ENCODE measurements around the gene CLIP4.
"Not testable (repeated sequence)": the region's sequence is repeated elsewhere in the genome, so short reads cannot be mapped to it uniquely, and the experiment has no call there.

CLIP4 gene

GRCh38 chr2:29080886-29081743, 34.1 kb upstream of the CLIP4 start:
- H3K4me1 Mint-ChIP-seq: no peaks in the 10 kb centered on the region
- H3K4me3 Mint-ChIP-seq: no peak overlapping the region
- no peaks in the 10 kb centered on the region for H3K36me3 Mint-ChIP-seq (ENCODE audit: low read depth)
- ATAC-seq (no peak), DNase-seq (no peak)
- H3K27me3 Mint-ChIP-seq: no peaks in the 10 kb centered on the region
- H3K9me3 Mint-ChIP-seq: peaks cover 6% of the 10 kb centered on the region
- no peak overlapping the region for H3K27ac Mint-ChIP-seq

- peaks cover 6% of the 10 kb centered on the region for H3K9me3 Mint-ChIP-seq
- no peaks in the 10 kb centered on the region for H3K36me3 Mint-ChIP-seq (ENCODE audit: low read depth)
- DNase-seq (no peak), ATAC-seq (no peak)
- H3K4me1 Mint-ChIP-seq: no peaks in the 10 kb centered on the region
- no peak overlapping the region for H3K4me3 Mint-ChIP-seq
- no peak overlapping the region for H3K27ac Mint-ChIP-seq
- H3K27me3 Mint-ChIP-seq: no peaks in the 10 kb centered on the region
These were observed 32.3 kb upstream of the CLIP4 start for GRCh38 chr2:29082804-29083495.

GRCh38 chr2:29084554-29084953, 30.7 kb upstream of the CLIP4 start:
- H3K27ac Mint-ChIP-seq: no peak overlapping the region
- H3K4me3 Mint-ChIP-seq: no peak overlapping the region

GRCh38 chr2:29090311-29090710, 24.9 kb upstream of the CLIP4 start:
- not testable (repeated sequence) for H3K27ac Mint-ChIP-seq; H3K4me1 Mint-ChIP-seq; H3K9me3 Mint-ChIP-seq; H3K4me3 Mint-ChIP-seq; H3K36me3 Mint-ChIP-seq (ENCODE audit: low read depth); H3K27me3 Mint-ChIP-seq; ATAC-seq; DNase-seq

More at GRCh38 chr2:29084554-29084953, 30.7 kb upstream of the CLIP4 start:
- DNase-seq (no peak), ATAC-seq (no peak)
- H3K36me3 Mint-ChIP-seq (ENCODE audit: low read depth): no peaks in the 10 kb centered on the region
- H3K4me1 Mint-ChIP-seq: no peaks in the 10 kb centered on the region
- H3K9me3 Mint-ChIP-seq: no peaks in the 10 kb centered on the region
- H3K27me3 Mint-ChIP-seq: no peaks in the 10 kb centered on the region

GRCh38 chr2:29096969-29097368, 18.2 kb upstream of the CLIP4 start:
- no peak for DNase-seq
- Mint-ChIP-seq H3K9me3 (no peaks in the 10 kb centered on the region), H3K36me3 (ENCODE audit: low read depth) (no peaks in the 10 kb centered on the region), H3K4me1 (no peaks in the 10 kb centered on the region), H3K27ac (no peak overlapping the region), H3K27me3 (no peaks in the 10 kb centered on the region), H3K4me3 (no peak overlapping the region)
- no peak for ATAC-seq

GRCh38 chr2:29097569-29097968, 17.6 kb upstream of the CLIP4 start:
- Mint-ChIP-seq H3K36me3 (ENCODE audit: low read depth) (no peaks in the 10 kb centered on the region), H3K9me3 (no peaks in the 10 kb centered on the region), H3K4me3 (no peak overlapping the region), H3K27me3 (no peaks in the 10 kb centered on the region), H3K27ac (no peak overlapping the region), H3K4me1 (no peaks in the 10 kb centered on the region)
- no peak for ATAC-seq
- DNase-seq: no peak

- DNase-seq: no peak
- ATAC-seq: no peak
- Mint-ChIP-seq H3K4me3 (no peak overlapping the region), H3K36me3 (ENCODE audit: low read depth) (no peaks in the 10 kb centered on the region), H3K27me3 (no peaks in the 10 kb centered on the region), H3K4me1 (no peaks in the 10 kb centered on the region), H3K27ac (no peak overlapping the region), H3K9me3 (no peaks in the 10 kb centered on the region)
These were observed 14.7 kb upstream of the CLIP4 start for GRCh38 chr2:29100564-29100963.

GRCh38 chr2:29104688-29105087, 10.5 kb upstream of the CLIP4 start:
- no peak for DNase-seq
- Mint-ChIP-seq H3K4me3 (no peak overlapping the region), H3K27ac (no peak overlapping the region), H3K27me3 (peaks cover 2% of the 10 kb centered on the region), H3K4me1 (peaks cover 5% of the 10 kb centered on the region), H3K36me3 (ENCODE audit: low read depth) (no peaks in the 10 kb centered on the region), H3K9me3 (no peaks in the 10 kb centered on the region)
- ATAC-seq: no peak

- peaks cover 5% of the 10 kb centered on the region for H3K4me1 Mint-ChIP-seq
- H3K36me3 Mint-ChIP-seq (ENCODE audit: low read depth): no peaks in the 10 kb centered on the region
- ATAC-seq: no peak
- peaks cover 2% of the 10 kb centered on the region for H3K27me3 Mint-ChIP-seq
- DNase-seq: no peak
- no peak overlapping the region for H3K4me3 Mint-ChIP-seq
- no peaks in the 10 kb centered on the region for H3K9me3 Mint-ChIP-seq
- no peak overlapping the region for H3K27ac Mint-ChIP-seq
These were observed 9.8 kb upstream of the CLIP4 start for GRCh38 chr2:29105375-29105774.

- Mint-ChIP-seq H3K27me3 (peaks cover 2% of the 10 kb centered on the region), H3K4me3 (no peak overlapping the region), H3K27ac (no peak overlapping the region), H3K9me3 (no peaks in the 10 kb centered on the region), H3K36me3 (ENCODE audit: low read depth) (no peaks in the 10 kb centered on the region), H3K4me1 (peaks cover 12% of the 10 kb centered on the region)
- ATAC-seq: no peak
- no peak for DNase-seq
These were observed 9.0 kb upstream of the CLIP4 start for GRCh38 chr2:29106256-29106655.

- ATAC-seq (no peak), DNase-seq (no peak)
- no peaks in the 10 kb centered on the region for H3K9me3 Mint-ChIP-seq
- no peak overlapping the region for H3K27ac Mint-ChIP-seq
- H3K27me3 Mint-ChIP-seq: peaks cover 2% of the 10 kb centered on the region
- no peak overlapping the region for H3K4me3 Mint-ChIP-seq
- H3K36me3 Mint-ChIP-seq (ENCODE audit: low read depth): no peaks in the 10 kb centered on the region
- H3K4me1 Mint-ChIP-seq: peaks cover 12% of the 10 kb centered on the region
These were observed 8.2 kb upstream of the CLIP4 start for GRCh38 chr2:29106980-29107388.

GRCh38 chr2:29107547-29107946, 7.7 kb upstream of the CLIP4 start:
- not testable (repeated sequence) for H3K27me3 Mint-ChIP-seq, H3K9me3 Mint-ChIP-seq

GRCh38 chr2:29108225-29108624, 7.0 kb upstream of the CLIP4 start:
- Mint-ChIP-seq H3K27ac (no peak overlapping the region), H3K36me3 (ENCODE audit: low read depth) (no peaks in the 10 kb centered on the region), H3K4me1 (peaks cover 12% of the 10 kb centered on the region), H3K4me3 (no peak overlapping the region), H3K27me3 (peaks cover 2% of the 10 kb centered on the region), H3K9me3 (no peaks in the 10 kb centered on the region)
- ATAC-seq: no peak
- DNase-seq: no peak

More at GRCh38 chr2:29107547-29107946, 7.7 kb upstream of the CLIP4 start:
- H3K27ac Mint-ChIP-seq; H3K36me3 Mint-ChIP-seq (ENCODE audit: low read depth); DNase-seq; H3K4me3 Mint-ChIP-seq; ATAC-seq: not testable (repeated sequence)
- peaks cover 12% of the 10 kb centered on the region for H3K4me1 Mint-ChIP-seq

- Mint-ChIP-seq H3K36me3 (ENCODE audit: low read depth) (no peaks in the 10 kb centered on the region), H3K27ac (no peak overlapping the region), H3K9me3 (no peaks in the 10 kb centered on the region), H3K4me1 (peaks cover 13% of the 10 kb centered on the region), H3K4me3 (no peak overlapping the region), H3K27me3 (peaks cover 4% of the 10 kb centered on the region)
- DNase-seq (no peak), ATAC-seq (no peak)
These were observed 6.0 kb upstream of the CLIP4 start for GRCh38 chr2:29109246-29109645.

GRCh38 chr2:29110916-29111535, 4.2 kb upstream of the CLIP4 start:
- peaks cover 7% of the 10 kb centered on the region for H3K27me3 Mint-ChIP-seq
- no peaks in the 10 kb centered on the region for H3K36me3 Mint-ChIP-seq (ENCODE audit: low read depth)
- H3K27ac Mint-ChIP-seq: no peak overlapping the region
- no peaks in the 10 kb centered on the region for H3K9me3 Mint-ChIP-seq
- ATAC-seq (no peak), DNase-seq (no peak)
- no peak overlapping the region for H3K4me3 Mint-ChIP-seq
- H3K4me1 Mint-ChIP-seq: peaks cover 22% of the 10 kb centered on the region
